ENCODE results near the gene TANC1. TPM values are rescaled to one million over a fixed set of nuclear protein-coding genes. Genes with fewer than 3 reads are reported as not detected.
A peak's percentile ranks its signal among the peaks of the same experiment; 100 is the strongest.

Gene TANC1
- total and polyA plus RNA-seq, 2 experiments from 2014 or later, result 22.1 to 34.8 TPM

DNA sequence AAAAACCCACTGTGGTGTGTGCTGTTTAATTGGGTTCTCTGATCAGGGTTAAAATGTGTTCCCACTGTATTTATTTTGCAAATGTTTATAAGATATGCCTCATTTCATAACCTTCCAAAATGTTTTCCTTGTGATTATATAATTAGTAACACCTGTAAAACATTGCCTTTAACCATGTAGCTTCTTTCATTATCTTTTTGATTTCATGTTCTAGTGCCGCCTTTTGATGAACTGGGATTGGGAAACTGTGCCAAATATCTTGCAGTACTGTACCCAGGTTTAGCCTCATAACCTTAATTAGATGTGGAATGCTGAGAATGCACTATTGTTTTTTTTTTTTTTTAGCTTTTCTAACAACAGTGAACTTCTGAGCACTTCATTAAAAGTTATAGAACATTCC is 96.9 kb downstream of the TANC1 start:
- Histone ChIP-seq H3K36me3 (peaks cover 7% of the 10 kb centered on the region), H3K27ac (peak overlapping the region; percentile 88), H3K9me3 (ENCODE audit: low read depth) (no peaks in the 10 kb centered on the region), H3K4me3 (no peak overlapping the region), H3K4me1 (ENCODE audit: low read depth) (peaks cover 41% of the 10 kb centered on the region), H3K27me3 (no peaks in the 10 kb centered on the region)
- TF ChIP-seq, protein P1, sequence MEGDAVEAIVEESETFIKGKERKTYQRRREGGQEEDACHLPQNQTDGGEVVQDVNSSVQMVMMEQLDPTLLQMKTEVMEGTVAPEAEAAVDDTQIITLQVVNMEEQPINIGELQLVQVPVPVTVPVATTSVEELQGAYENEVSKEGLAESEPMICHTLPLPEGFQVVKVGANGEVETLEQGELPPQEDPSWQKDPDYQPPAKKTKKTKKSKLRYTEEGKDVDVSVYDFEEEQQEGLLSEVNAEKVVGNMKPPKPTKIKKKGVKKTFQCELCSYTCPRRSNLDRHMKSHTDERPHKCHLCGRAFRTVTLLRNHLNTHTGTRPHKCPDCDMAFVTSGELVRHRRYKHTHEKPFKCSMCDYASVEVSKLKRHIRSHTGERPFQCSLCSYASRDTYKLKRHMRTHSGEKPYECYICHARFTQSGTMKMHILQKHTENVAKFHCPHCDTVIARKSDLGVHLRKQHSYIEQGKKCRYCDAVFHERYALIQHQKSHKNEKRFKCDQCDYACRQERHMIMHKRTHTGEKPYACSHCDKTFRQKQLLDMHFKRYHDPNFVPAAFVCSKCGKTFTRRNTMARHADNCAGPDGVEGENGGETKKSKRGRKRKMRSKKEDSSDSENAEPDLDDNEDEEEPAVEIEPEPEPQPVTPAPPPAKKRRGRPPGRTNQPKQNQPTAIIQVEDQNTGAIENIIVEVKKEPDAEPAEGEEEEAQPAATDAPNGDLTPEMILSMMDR (IDR thresholded peaks at IDR 0.05; ENCODE audit: low read depth, low read length), result no peak
- DNase-seq (ENCODE audit: low read depth in 1 of 2, low spot score in 1 of 2), result peak in 1 of 2 donors; percentile 54

DNA sequence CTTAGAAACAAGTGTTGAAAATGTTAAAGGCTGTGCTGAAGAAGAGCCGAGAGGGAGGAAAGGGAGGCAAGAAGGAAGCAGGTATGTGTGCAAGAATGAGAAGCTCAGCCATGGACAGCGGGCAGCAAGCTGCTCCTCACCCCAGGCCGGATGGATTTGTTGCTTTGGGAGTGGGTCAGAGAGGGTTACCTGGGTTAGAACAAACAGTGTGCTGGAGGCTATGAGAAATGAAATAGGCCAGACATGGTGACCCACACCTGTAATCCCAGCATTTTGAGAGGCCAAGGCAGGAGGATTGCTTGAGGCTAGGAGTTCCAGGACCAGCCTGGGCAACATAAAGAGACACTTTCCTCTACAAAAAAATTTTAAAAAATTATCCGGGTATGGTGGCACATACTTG is 97.5 kb downstream of the TANC1 start:
- H3K27ac ChIP-seq, result peak overlapping the region; percentile 88

DNA sequence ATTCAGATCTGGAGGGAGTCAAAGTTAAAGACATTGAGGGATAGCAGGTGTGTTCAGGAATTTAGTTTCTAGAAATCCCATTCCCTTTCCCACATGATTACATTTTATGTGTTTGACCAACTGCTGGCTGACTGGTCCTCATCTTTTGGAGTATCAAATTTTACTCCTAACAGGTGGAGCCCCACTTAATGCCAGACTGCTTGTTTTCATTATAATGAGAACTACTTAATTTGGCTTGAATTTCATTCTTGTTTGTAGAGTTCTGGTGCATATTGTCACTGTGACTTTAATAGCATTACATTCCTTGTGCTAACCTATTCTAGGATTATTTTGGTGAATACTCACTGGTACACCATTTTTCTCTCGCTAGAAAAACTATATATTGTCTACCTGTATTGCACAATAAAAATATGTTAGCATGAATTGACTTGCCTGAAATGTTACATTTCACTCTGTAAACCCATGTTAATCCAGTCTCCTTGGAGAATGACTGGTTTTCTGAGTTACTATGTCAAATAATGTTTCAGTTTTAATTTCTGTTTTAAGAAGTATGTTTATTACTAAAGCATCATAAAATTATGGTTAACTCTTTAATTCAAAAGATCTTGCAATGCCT is 98.2 kb downstream of the TANC1 start:
- Histone ChIP-seq H3K4me3 (no peak overlapping the region), H3K4me1 (ENCODE audit: low read depth) (peaks cover 41% of the 10 kb centered on the region), H3K9me3 (ENCODE audit: low read depth) (no peaks in the 10 kb centered on the region), H3K27ac (no peak overlapping the region), H3K36me3 (peaks cover 7% of the 10 kb centered on the region), H3K27me3 (no peaks in the 10 kb centered on the region)
- TF ChIP-seq, protein P1 (IDR thresholded peaks at IDR 0.05; ENCODE audit: low read depth, low read length), result no peak
- DNase-seq (ENCODE audit: low read depth in 1 of 2, low spot score in 1 of 2), result no peak

More for the DNA sequence above, 97.5 kb downstream of the TANC1 start:
- no peak for DNase-seq (ENCODE audit: low read depth in 1 of 2, low spot score in 1 of 2)
- no peaks in the 10 kb centered on the region for H3K27me3 ChIP-seq
- H3K36me3 ChIP-seq, result peaks cover 7% of the 10 kb centered on the region
- H3K4me1 ChIP-seq (ENCODE audit: low read depth), result peaks cover 41% of the 10 kb centered on the region
- no peak overlapping the region for H3K4me3 ChIP-seq
- TF ChIP-seq, protein P1 (IDR thresholded peaks at IDR 0.05; ENCODE audit: low read depth, low read length), result no peak
- no peaks in the 10 kb centered on the region for H3K9me3 ChIP-seq (ENCODE audit: low read depth)

DNA sequence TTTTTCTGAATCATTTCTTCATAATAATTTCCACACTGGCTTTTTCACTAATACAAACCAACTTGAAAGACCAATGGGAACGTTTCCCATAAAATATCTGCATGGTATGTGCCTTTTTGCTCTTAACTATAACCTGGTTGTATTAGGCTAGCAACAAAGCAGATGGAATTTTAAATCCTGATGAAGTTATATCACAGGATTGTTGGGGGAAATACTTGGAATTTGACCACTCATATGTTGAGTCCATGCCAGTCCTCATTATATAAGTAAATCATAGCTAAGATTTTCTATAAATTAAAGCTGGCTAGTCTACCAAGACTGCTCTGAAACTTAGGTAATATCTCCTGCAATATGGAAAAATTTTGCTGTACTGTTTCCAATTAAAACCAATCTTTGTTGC is 99.5 kb downstream of the TANC1 start:
- Histone ChIP-seq H3K27ac (no peak overlapping the region), H3K9me3 (ENCODE audit: low read depth) (no peaks in the 10 kb centered on the region), H3K4me1 (ENCODE audit: low read depth) (peaks cover 41% of the 10 kb centered on the region), H3K36me3 (peaks cover 7% of the 10 kb centered on the region), H3K27me3 (no peaks in the 10 kb centered on the region), H3K4me3 (no peak overlapping the region)
- TF ChIP-seq, protein P1 (IDR thresholded peaks at IDR 0.05; ENCODE audit: low read depth, low read length), result no peak
- no peak for DNase-seq (ENCODE audit: low read depth in 1 of 2, low spot score in 1 of 2)

DNA sequence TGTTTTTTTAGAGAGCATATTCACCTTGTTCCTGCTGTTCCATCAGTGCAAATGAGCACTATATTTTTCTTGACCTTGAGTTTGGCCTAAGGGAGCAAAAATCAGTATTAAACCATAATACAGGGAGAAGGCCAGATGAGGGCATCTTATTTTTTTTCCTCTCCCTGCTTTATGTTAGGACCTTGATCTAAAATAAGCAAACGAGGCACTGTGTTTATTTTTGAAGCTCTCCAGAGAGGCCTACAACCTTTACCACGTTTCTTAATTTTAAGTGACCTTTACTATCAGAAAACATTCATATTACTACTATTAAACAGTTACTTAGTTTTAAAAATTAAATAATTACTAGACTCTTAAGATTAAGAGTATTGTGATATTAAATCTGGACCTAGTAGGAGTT is 100.8 kb downstream of the TANC1 start:
- peak overlapping the region; percentile 41 for H3K27ac ChIP-seq
- H3K4me1 ChIP-seq (ENCODE audit: low read depth), result peaks cover 28% of the 10 kb centered on the region
- peaks cover 7% of the 10 kb centered on the region for H3K36me3 ChIP-seq
- no peak for DNase-seq (ENCODE audit: low read depth in 1 of 2, low spot score in 1 of 2)
- H3K4me3 ChIP-seq, result no peak overlapping the region
- H3K9me3 ChIP-seq (ENCODE audit: low read depth), result no peaks in the 10 kb centered on the region
- TF ChIP-seq, protein P1 (IDR thresholded peaks at IDR 0.05; ENCODE audit: low read depth, low read length), result no peak
- no peaks in the 10 kb centered on the region for H3K27me3 ChIP-seq
